ENCODE data around the gene DERA.
A peak's percentile ranks its signal among the peaks of the same experiment; 100 is the strongest.
"Not testable (repeated sequence)": the region's sequence is repeated elsewhere in the genome, so short reads cannot be mapped to it uniquely, and the experiment has no call there.

DERA gene

DNA sequence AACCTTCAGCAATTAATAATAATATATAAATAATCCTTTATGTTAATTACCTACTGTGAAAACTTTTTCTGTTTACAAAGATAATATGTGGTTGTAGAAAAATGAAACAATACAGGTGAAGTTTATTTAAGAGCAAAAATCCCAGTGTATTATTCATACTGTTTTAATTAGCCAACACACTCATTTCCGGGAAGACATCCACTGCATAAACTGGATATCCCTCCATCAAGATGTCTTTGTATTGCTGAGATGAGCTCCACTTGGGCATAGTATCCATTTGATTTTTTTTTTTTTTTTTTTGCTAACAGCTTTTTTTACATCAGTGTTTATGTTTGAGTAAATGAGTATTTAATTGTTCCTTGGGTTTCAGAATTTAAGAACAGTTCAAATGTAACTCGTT lies 13.7 kb upstream of the DERA start:
- no peak overlapping the region for H3K4me3 ChIP-seq (ENCODE audit: low read length)
- no peak for DNase-seq (ENCODE audit: low read depth, low spot score)

DNA sequence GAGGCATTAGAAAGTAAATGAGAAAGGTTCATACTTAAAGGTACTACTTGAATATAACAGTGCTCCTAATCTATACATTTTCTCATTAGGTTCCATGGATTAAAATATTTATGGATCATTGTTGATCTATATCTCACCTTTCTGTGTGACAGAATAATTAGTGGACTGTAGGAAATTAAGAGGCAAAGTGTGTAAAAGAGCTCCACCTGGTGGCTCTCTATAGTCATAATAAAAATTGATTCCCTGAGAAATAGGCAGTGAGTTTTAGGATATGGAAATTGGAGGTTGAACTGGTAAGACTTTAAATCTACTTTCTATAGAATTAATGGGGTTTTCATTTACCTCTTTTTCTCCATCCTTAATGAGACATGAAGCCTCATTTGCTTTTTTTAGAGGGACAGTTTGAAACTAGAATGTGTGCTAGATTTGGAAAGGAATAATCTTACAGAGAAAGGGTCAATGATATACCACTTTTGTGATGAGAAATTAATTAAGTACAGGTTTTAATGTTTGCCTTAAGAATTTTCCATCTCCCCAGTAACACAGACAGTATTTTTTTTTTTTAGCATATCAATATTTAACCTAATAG lies 11.8 kb upstream of the DERA start:
- DNase-seq (ENCODE audit: low read depth, low spot score): no peak
- H3K4me3 ChIP-seq (ENCODE audit: low read length): no peak overlapping the region

DNA sequence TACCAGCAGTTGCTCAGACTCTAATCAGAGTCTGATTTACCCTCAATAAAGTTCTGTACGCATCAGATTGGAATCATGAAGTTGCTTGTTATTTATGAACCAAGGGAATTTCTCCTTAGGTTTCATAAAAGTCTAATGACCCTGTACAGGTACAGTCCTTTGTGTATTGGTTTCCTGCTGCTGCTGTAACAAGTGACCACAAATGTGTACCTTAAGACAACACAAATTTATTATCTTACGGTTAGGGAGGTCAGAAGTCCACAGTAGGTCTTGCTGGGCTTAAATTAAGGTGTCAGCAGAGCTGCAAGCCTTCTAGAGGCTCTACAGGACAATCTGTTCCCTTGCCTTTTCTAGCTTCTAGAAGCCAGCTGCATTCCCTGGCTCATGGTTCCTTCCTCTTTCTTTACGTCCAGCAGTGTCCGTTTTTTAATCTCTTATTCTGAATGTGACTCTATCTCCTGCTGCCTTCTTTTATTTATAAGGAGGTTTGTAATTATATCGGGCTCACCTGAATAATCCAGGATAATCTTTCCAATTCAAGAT lies 6.7 kb upstream of the DERA start:
- no peak for DNase-seq (ENCODE audit: low read depth, low spot score)

DNA sequence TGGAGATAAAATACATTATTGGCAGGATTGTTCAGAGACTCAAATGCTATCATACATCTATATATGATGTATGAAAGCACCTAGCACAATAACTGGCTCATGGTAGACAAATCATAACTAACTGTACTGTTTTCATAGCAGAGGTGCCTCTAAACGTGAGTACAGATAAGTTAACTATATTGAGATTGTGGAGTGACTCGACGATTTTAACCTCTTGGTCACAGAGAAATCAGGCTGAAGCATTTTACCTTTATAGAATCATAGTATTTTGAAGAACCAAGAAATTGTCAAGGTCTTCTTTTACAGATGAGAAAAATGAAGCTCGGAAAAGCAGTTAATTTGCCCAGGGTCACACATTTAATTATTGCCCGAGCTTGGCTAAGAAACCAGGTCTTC lies 666 bp upstream of the DERA start:
- DNase-seq (ENCODE audit: low read depth, low spot score): no peak
- H3K4me3 ChIP-seq (ENCODE audit: low read length): peak overlapping the region; percentile 57

More for the DNA sequence above, 6.7 kb upstream of the DERA start:
- no peak overlapping the region for H3K4me3 ChIP-seq (ENCODE audit: low read length)

DNA sequence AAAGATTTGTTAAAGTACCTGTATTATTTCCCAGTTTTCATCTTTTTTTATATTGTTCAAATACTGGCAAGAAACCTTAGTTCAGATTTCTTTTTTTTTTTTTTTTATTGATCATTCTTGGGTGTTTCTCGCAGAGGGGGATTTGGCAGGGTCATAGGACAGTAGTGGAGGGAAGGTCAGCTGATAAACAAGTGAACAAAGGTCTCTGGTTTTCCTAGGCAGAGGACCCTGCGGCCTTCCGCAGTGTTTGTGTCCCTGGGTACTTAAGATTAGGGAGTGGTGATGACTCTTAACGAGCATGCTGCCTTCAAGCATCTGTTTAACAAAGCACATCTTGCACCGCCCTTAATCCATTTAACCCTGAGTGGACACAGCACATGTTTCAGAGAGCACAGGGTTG lies 799 bp downstream of the DERA start:
- not testable (repeated sequence) for DNase-seq (ENCODE audit: low read depth, low spot score)
- H3K4me3 ChIP-seq (ENCODE audit: low read length): peak overlapping the region; percentile 57

DNA sequence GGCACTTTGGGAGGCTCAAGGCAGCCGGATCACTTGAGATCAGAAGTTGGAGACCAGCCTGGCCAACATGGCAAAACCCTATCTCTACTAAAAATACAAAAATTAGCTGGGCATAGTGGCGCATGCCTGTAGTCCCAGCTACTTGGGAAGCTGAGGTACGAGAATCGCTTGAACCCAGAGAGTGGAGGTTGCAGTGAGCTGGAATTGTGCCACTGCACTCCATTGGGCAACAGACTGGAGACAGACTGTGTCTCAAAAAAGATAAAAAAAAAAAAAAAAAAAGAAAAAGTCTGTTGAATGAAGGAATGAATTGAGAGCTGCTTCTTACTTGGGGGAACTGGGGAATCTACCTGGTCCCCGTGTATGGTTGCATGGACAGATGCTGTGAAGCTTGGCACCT lies 3.0 kb downstream of the DERA start:
- not testable (repeated sequence) for DNase-seq (ENCODE audit: low read depth, low spot score); H3K4me3 ChIP-seq (ENCODE audit: low read length)

DNA sequence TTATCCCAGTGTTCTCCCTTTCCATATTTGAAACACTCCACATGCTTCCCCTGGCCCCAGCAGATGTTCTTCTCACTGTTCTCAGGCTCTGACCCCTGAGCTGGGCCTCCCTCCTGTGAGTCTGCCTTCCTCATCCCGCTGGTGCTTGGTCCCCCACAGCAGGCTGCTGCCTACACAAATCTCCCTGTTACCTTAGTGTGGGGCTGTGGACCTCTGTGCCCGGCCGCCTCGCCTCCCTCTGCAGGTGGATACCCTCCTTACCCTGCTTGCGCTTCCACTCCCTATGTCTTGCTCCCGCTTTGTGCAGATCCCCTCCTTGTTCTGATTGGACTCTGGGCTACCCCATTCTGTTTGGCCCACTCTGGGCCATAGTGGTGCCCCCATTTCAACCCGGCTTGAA lies 6.9 kb downstream of the DERA start:
- no peak for DNase-seq (ENCODE audit: low read depth, low spot score)
- no peak overlapping the region for H3K4me3 ChIP-seq (ENCODE audit: low read length)

DNA sequence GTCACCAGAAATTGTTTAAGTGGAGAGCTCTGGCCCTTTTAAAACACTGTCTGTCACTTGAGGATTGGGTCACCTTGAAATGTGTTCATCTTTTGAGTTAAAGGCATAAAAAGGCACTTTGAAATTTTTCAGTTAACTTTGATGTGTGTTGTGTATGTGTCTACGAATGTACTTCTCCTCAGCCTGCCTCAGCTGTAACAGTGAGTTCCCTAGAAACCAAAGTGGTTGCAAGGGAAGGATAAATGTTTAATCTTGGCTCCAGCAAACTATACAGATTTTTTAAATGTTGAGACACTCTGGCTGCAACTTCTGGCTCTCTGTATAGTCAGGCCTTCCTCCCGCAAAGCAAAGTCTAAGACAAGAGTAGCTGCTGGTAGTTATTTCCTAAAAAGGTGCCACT lies 8.3 kb downstream of the DERA start:
- DNase-seq (ENCODE audit: low read depth, low spot score): no peak
- no peak overlapping the region for H3K4me3 ChIP-seq (ENCODE audit: low read length)

DNA sequence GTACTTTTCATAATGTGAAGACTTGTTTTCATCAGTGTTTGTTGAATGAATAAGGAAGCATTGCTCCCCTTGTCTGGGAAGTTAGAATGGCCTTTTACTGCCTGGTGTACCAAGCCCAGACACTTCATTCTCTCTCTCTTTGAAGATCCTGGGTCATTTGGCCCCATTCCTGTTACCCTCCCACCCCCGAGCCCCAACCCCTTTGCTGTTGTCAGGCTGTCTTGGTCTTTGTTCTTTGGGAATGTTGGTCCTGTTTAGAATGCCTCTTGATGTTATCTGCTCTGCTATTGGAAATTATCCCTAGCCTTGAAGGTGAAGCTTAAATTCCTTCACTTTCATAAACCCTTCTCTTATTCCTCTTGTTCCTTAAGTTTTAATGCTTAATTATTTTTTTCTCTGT lies 13.8 kb downstream of the DERA start:
- no peak for DNase-seq (ENCODE audit: low read depth, low spot score)
- H3K4me3 ChIP-seq (ENCODE audit: low read length): no peak overlapping the region

DNA sequence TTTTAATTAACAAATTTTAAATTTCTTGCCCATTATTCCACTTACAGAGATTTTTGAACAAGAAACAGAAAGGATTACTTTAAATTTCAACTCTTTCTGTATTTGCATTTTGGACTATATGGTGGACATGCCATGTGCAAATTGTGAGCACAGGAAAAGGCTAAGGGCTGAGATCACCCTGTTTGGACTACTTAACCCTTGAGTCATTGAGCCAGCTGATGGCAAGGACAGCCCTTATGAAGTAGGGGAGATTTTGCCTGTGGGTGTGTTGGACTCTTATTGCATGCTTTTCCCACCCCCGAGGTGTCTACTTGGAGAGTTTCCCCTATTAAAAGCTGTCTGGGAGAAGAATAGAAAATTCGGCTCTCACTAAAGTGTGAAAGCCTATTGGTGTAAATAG lies 17.2 kb downstream of the DERA start:
- no peak for DNase-seq (ENCODE audit: low read depth, low spot score)
- H3K4me3 ChIP-seq (ENCODE audit: low read length): no peak overlapping the region

DNA sequence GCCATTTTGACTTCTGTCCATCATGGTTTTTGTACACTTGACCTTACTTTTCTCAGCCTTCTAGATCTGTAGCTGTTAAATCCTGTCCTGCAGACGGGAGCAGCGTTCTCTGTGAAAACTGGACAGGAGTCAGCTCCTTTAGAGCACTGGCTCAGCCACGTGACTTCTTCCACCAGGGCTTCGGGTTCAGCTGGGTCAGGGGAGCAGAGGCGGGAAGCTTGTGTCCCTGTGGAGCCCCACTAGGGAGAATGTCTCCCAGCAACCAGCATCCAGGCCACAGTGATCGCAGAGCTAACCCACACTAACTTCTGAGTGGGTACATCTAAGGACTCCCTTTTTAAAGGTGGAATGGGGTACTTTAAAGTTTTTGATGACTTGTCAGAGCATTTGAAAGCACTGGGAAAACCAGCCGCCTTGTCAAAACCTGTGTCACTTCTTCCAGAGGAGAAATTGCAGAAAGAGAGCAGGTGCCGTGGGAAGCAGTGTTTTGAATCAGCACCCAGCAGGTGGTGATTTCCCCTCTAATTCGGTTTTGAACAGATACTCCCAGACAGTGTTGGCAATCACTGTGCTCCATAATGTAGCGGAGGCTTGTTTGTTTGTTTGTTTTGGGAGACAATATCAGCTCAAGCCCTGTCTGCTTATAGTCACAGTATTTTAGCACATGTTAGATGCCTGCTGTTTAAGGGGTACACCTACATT lies 17.9 kb downstream of the DERA start:
- DNase-seq (ENCODE audit: low read depth, low spot score): no peak
- H3K4me3 ChIP-seq (ENCODE audit: low read length): no peak overlapping the region

DNA sequence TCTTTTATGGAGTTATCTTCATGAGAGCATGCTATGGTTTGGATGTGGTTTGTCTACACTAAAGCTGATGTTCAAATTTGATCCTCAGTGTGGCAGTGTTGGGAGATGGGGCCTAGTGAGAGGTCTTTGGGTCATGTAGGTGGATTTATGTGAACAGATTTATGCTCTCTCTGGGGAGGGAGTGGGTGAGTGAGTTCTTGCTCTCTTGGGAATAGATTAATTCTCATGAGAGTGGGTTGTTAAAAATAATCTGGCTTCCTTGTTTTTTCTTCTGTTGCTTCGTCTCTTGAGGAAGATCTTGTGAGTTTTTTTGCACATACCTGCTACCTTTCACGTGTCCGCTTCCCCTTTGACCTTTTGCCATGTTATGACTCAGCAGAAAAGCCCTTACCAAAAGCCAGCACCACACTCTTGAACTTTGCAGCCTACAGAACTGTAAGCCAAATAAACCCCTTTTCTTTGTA lies 20.5 kb downstream of the DERA start:
- H3K4me3 ChIP-seq (ENCODE audit: low read length): no peak overlapping the region
- DNase-seq (ENCODE audit: low read depth, low spot score): no peak

DNA sequence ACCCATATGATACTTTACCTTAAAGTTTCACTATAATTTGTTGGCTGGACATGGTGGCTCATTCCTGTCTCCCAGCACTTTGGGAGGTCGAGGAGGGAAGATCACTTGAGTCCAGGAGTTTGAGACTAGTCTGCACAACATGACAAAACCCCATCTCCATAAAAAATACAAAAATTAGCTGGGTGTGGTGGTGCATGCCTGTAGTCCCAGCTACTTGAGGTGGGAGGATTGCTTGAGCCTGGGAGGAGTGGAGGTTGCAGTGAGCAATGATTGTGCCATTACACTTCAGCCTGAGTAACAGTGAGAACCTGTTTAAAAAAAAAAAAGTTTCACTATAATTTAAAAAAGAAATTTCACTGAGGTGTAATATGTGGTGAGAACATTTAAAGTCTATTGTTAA lies 21.2 kb downstream of the DERA start:
- no peak overlapping the region for H3K4me3 ChIP-seq (ENCODE audit: low read length)
- no peak for DNase-seq (ENCODE audit: low read depth, low spot score)

DNA sequence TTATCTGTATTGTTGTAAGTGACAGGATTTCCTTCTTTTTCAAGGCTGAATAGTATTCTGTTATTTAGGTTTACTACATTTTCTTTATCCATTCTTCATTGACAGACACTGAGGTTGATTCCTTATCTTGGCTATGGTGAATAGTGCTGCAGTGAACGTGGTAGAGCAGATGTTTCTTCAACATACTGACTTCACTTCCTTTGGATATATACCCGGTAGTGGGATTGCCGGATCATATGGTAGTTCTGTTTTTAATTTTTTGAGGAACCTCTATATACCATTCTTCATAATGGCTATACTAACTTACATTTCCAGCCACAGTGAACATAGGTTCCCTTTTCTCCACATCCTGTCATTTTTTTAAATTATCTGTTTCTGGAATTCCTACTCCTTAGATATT lies 21.8 kb downstream of the DERA start:
- H3K4me3 ChIP-seq (ENCODE audit: low read length): no peak overlapping the region
- no peak for DNase-seq (ENCODE audit: low read depth, low spot score)

DNA sequence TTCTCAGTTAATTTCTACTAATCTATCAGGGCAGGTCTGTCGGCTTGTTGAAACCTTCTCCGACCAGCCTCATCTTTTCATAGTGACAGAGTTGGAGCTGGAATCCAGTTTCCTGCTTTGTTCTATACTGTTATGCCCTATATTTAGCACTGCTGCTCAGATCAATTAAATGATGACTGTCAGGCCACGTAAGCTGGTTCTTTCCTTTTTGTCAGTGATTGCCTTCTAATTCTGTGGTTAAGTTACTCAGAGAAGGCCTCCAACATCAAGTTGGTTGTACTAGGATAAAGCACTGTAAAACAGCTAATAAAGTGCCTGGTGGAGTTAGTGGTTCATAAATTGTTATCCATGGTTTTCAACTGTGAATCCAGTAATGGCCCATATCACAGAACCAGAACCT lies 22.6 kb downstream of the DERA start:
- no peak for DNase-seq (ENCODE audit: low read depth, low spot score)
- no peak overlapping the region for H3K4me3 ChIP-seq (ENCODE audit: low read length)

DNA sequence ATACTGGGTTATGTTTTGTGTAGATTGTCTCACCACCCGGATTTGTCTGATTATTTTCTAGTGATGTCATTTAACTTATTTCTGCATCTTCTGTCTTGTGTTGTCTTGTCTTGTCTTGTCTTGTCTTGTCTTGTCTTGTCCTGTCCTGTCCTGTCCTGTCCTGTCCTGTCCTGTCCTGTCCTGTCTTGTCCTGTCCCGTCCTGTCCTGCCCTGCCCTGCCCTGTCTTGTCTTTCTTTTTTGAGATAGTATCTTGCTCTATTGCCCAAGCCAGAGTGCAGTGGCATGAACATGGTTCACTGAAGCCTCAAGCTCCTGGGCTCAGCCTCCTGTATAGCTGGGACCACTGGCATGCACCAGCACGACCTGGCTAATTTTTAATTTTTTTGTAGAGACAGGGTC lies 25.6 kb downstream of the DERA start:
- DNase-seq (ENCODE audit: low read depth, low spot score): no peak
- no peak overlapping the region for H3K4me3 ChIP-seq (ENCODE audit: low read length)

DNA sequence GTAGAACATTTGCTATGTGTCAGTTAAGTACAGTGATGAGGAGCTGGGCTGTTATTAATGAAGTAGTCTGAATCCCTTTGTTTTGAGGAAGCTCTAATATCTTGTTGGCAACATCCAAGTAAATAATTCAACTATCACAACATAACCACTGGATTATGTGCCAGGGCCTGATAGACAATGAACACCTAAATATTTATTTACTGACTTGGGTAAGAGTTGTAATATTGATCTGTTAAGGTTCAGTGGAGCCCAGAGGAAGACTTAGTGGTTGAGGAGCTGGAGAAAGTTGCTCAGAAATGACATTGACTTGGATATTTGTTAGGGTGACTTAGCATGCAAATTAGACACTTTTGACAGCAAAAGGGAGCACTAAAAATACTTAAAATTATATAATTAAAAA lies 26.8 kb downstream of the DERA start:
- no peak for DNase-seq (ENCODE audit: low read depth, low spot score)
- H3K4me3 ChIP-seq (ENCODE audit: low read length): no peak overlapping the region

DNA sequence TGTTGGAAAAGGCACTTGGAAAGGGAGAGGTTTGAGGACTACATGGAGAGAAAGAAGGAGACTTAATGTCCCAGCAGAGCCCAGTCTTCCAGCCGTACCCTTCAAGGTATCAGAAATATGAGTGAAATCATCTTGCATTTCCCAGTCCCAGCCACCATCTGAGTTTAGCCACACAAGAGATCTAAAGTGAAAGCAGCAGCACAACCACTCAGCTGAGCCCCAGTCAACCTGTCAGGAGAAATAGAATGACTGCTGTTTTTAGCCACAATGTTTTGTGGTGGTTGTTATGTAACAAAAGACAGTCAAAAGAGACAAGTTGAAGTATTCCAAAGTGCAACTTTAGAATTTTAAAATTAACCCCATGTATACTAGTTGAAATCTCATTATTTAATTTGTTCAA lies 28.0 kb downstream of the DERA start:
- H3K4me3 ChIP-seq (ENCODE audit: low read length): no peak overlapping the region
- DNase-seq (ENCODE audit: low read depth, low spot score): no peak

DNA sequence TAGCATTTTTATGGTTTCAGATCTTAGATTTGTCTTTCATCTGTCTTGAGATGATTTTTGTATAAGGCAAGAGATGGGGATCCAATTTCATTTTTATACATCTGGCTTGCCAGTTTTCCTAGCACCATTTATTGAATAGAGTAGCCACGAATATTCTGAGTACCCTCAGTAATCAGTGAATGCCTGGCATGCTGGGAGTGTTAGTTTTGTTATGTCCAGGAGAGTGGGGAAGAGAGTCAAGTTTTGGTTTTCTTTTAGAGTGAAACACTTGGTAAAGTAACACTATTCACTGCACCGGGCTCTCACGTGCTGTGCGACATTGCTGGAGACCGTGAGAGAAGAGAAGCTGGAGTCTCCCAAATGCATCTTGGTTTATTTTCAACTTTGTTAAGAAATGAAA lies 31.3 kb downstream of the DERA start:
- H3K4me3 ChIP-seq (ENCODE audit: low read length): no peak overlapping the region
- DNase-seq (ENCODE audit: low read depth, low spot score): no peak

DNA sequence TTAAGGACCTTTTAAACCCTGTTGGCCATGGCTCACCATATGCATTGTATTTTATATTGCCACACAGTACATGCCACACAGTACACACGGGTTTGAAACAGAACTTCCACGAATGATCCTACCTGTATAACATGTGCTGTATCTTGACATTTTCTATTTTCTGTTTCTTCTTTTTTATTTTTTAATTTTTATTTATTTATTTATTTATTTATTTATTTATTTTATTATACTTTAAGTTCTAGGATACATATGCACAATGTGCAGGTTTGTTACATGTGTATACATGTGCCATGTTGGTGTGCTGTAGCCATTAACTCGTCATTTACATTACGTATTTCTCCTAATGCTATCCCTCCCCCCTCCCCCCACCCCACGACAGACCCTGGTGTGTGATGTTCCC lies 32.4 kb downstream of the DERA start:
- DNase-seq (ENCODE audit: low read depth, low spot score); H3K4me3 ChIP-seq (ENCODE audit: low read length): not testable (repeated sequence)

DNA sequence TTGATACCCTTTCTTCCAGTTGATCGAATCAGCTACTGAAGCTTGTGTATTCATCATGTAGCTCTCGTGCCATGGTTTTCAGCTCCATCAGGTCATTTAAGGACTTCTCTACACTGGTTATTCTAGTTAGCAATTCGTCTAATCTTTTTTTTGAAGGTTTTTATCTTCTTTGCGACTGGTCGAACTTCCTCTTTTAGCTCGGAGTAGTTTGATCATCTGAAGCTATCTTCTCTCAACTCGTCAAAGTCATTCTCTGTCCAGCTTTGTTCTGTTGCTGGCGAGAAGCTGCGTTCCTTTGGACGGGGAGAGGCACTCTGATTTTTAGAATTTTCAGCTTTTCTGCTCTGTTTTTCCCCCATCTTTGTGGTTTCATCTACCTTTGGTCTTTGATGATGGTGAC lies 37.3 kb downstream of the DERA start:
- not testable (repeated sequence) for DNase-seq (ENCODE audit: low read depth, low spot score); H3K4me3 ChIP-seq (ENCODE audit: low read length)

Measured in Jurkat, Clone E6-1 (cell line).